Putamen (tissue), 1 donor: Measurements from ENCODE around the gene DNAJC18.
"Not testable (repeated sequence)": the region's sequence is repeated elsewhere in the genome, so short reads cannot be mapped to it uniquely, and the experiment has no call there.

ENCODE experiments used
- DNase-seq: peaks from one replicate; pipeline ENCODE4 v3.0.0-alpha.2; 2016; ENCODE audit warnings: low spot score

The DNAJC18 gene

DNA sequence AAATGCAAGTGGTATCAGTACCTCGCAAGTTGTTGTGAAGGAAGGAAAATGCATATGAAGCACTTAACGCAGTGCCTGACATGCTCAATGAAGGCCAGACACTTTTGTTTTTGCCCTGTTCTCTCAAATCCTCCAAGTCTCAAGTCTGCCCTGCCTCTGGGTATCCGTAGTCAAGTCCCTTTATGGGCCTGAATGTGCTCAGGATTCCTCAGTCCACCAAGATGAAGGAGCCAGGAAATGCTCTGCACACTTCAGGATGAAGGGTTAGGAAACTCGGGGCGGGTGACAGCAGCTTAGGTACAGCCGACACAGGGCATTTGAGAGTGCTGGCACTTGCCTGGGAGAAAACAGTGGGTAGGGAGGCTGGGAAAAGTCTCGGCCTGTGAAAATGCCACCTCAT, 21.9 kb upstream of the DNAJC18 start:
- DNase-seq, result no peak

DNA sequence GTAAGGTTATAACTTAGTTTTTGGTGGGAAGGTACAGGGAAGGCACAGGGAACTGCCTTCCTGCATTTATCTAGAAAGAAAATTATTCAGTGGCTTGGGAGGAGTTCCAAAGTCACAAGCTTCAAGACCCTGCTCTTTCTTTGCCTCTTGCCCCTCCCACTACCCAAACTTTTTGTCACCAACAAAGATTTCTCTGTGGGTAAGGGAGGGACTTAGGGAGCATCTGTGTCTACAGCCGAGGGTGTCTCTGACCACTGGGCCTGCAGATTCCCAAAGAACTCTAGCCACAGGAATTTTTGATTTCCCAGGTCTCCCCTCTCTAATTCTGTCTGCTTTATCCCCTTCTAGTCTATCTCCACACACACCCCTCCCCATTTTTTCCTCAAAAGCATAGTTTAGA, 21.1 kb upstream of the DNAJC18 start:
- no peak for DNase-seq

DNA sequence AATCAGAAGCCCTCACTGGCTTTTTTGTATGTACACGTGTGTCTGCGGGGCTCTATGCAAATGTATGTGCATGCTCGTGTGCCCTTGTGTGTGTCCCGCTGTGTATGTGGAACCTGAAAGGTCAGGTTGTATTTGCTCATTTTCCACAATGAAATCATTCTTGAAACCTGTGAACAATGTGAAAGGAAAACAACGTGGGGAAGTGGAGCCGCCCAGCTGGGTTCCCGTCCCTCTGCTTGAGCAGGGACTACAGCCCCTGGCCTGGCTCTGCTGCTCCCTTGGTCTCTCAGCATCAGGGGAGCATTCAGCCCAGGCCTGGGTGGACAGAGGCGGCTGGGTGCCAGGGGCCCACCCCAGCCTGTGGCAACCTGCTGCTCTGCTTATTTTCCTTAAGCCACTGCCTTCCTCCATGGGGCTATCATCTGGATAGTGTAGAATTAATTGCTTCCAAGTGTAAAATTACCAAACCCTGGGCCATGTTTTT, 20.2 kb upstream of the DNAJC18 start:
- no peak for DNase-seq

DNA sequence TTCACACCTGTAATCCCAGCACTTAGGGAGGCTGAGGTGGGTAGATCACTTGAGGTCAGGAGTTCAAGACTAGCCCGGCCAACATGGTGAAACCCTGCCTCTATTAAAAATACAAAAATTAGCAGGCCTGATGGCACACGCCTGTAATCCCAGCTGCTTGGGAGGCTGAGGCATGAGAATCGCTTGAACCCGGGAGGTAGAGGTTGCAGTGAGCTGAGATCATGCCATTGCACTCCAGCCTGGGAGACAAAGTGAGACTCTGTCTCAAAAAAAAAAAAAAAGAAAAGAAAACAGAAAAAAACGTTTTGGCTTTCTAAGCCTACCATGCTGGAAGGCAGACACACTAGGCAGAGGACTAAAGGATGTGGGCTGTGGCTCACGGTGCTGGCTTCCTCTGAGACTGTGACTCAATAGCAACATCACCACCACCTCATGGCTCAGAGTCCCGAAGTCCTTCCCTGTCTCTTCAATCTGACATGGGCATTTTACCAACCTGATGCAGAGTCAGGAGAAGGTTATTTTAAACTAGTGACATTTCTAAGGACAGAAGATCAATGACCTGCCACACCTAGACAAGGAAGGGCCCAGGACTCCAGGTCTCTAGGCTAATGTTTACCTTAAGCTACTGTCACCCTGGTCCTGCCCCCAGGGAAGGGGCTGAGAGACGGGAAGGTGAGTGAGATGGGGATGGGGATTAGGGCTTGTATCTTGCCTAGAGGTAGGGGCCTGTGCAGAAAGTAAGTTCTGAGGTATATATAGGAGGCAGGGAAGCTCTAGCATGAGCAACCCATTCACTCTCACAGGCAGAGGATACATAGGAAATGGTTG, 19.5 kb upstream of the DNAJC18 start:
- DNase-seq, result no peak

DNA sequence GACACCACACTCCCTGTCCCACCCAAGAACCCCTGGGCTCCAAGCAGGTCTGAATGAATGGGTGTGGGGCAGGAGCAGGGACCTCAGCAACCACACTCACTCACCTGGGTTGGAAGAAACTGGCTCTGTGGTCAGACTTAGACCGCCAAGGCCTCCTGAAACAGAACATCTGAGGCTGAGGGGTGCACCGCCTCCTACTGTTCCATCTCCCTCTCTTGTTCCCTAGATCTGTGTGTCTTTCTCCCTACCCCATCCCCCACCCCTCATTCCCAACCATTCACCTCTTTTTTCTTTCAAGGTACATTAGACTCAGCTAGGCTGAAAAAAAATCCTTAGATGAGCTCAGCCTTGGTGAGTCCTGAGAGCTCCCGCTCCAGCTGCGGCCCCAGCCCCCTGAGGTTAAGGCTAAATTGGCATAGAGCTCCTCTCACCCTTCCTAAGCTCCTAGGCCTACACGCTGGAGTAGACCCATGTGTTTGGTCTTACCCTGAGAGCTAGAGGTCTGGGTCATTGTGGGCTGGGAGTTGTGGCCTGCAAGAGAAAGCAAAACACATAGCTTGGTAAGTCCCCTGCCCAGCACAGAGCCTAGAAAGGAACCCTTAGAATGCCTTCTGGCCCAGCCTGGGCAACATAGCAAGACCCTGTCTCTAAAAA, 18.5 kb upstream of the DNAJC18 start:
- no peak for DNase-seq

DNA sequence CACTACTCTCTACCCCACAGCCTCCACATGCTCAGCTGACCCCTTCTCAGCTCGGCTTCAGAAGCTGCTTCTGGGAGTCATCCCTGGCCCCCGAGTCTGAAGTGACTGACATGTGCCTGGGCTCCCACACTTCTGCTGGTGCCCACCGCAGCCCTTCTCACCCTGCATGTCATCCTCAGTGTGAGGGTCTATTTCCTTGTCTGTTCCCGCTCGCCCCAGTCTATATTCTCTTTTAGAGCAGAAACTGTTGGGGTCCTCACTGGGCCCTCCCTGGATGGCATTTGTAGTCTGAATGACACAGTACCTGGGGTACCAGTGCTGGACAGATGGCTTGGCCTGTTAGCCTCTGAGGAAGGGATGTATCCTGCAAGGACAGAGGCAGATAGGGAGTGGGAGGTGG, 17.9 kb upstream of the DNAJC18 start:
- DNase-seq, result no peak

DNA sequence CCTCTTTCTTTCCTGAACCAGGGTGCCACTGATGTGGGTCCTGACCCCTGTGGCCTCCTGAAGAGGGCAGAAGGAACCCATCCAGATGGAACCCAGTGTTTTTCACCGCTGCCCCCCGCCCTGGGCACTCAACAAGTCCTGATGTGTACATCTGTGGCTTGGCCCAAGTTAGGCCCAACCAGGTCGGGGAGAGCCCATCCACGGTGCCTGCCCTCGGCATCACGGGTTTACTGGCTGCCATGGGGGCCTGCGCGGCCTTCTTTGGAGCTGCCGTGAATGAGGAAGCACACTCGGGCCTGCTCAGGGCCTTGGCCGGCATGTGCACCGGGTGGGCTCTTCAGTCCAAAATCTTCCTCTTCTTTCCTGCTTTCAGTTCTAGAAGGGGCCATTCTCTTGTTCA, 17.5 kb upstream of the DNAJC18 start:
- DNase-seq, result no peak

DNA sequence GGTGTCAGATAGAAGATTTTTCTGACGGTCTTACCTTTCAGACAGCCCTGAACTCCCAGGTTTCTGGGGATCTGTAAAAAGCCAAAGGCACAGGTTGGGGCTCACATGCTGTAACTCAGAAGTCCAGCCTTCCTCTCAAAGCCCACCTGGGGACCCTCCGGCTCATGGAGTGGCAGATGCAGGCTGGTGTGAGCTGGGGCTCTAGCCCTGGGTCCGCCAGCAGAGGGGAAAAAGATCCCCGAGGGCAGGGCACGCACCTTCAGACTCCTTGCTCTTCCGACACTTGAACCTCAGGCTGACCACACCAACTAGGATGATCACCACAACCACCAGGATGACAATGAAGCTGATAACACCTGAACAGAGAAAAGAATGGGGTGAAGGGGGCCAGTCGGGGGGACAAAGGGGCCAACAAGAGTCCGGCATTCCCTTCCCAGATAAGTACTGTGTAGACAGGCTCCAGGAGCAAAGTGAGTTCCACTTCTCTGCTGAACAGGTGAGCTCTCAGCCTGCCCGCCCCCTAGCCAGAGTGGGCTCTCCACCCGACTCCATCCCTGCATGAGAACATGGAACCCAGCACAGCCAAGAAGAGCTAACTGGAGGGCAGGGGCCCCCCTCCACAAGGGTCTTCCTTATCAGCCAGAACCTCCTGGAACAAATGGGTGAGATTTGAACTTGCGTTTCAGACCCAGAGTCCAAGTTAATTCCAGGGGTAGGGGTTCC, 15.4 kb upstream of the DNAJC18 start:
- no peak for DNase-seq

DNA sequence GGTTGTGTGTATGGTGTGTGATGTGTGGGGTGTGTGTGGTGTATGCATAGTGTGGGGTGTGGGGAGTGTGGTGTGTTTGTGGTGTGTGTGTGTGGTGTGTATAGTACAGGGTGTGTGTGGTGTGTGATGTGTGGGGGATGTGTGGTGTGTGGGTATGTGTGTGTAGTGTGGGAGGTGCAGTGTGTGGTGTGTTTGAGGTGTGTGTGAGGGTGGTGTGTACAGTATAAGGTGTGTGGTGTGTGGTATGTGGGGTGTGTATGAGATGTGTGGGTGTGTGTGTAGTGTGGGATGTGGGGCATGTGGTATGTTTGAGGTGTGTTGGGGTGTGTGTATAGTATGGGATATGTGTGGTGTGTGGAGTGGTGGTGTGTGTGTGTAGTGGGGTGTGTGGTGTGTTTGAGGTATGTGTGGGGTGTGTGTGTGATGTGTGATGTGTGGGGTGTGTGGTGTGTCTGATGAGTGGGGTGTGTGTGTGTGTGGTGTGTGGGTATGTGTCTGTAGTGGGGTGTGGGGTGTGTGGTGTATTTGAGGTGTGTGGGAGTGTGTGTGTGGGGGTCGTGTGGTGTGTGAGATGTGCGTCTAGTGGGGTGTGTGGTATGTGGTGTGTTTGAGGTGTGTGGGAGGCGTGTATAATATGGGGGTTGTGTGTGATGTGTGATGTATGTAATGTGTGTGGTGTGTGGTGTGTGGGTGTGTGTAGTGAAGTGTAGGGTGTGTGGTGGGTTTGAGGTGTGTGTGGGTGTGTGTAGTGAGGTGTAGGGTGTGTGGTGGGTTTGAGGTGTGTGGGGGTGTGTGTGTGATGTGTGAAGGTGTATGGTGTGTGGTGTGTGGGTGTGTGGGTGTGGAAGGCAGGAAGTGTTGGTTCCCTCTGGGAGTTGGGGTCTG, 14.6 kb upstream of the DNAJC18 start:
- DNase-seq, result no peak

DNA sequence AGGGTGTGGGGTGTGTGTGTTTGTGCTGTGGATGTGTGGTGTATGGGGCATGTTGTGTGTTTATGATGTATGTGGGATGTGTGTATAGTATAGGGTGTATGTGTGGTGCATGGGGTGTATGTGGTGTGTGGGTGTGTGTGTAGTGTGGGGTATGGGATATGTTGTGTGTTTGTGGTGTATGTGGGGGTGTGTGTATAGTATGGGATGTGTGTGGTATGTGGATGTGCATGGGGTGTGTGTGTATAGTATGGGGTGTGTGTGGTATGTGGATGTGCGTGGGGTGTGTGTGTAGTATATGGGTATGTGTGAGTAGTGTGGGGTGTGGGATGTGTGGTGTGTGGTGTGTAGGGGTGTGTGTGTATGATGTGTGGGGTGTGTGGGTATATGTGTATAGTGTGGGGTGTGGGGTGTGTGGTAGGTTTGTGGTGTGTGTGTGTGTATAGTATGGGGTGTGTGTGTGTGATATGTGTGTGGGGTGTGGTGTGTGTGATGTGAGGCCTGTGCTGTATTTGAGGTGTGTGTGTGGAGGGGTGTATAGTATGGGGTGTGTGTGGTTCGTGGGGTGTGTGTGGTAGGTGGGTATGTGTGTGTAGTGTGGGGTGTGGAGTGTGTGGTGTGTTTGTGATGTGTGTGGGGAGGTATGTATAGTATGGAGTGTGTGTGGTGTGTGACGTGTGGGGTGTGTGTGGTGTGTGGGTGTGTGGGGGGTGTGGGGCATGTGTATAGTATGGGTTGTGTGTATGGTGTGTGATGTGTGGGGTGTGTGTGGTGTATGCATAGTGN, 12.7 kb upstream of the DNAJC18 start:
- no peak for DNase-seq

DNA sequence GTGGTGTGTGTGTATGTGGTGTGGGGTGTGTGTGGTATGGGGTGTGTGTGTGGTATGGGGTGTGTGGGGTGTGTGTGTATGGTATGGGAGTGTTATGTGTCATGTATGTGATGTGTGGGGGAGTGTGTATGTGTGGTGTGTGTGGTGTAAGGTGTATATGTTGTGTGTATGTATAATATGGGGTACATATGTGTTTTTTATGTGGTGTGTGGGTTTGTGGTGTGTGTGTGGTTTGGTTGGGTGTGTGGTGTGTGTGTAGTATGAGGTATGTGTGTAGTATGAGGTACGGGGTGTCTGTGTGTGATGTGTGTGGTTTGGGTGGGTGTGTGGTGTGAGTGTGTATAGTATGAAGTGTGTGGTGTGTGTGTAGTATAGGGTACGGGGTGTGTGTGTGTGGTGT, 11.9 kb upstream of the DNAJC18 start:
- DNase-seq, result no peak

DNA sequence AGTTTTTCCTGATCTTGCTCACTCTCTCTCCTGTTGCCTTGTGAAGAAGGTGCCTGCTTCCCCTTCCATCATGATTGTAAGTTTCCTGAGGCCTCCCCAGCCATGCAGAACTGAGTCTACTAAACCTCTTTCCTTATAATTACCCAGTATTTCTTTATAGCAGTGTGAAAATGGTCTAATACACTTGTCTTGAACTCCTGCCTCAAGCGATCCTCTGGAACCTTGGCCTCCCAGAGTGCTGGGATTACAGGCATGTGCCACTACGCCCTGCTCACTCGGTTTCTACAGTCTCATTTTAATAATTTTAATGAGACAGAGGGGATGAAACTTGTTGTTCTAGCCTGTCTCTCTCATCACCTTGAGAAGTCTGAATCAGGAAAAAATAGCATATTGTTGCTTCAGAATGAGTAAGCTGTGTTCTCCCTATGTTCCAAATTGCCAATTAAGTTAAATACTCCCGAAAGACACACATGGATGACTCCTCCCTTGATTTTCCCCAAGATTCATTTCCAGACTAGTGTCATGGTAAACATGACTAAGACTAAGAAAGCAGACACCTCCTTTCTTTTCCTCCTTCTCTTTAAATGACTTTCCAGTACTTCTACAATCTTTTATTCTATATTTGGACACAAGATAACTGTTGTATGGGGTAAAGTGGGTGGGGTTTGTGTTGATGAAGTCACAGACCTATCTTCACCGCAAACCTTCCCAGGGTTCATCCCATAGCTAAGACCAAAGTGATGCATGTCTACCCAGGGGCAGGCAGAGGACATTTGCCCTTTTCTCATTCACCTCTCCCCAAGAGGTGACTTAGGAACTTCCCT, 7.8 kb upstream of the DNAJC18 start:
- no peak for DNase-seq

DNA sequence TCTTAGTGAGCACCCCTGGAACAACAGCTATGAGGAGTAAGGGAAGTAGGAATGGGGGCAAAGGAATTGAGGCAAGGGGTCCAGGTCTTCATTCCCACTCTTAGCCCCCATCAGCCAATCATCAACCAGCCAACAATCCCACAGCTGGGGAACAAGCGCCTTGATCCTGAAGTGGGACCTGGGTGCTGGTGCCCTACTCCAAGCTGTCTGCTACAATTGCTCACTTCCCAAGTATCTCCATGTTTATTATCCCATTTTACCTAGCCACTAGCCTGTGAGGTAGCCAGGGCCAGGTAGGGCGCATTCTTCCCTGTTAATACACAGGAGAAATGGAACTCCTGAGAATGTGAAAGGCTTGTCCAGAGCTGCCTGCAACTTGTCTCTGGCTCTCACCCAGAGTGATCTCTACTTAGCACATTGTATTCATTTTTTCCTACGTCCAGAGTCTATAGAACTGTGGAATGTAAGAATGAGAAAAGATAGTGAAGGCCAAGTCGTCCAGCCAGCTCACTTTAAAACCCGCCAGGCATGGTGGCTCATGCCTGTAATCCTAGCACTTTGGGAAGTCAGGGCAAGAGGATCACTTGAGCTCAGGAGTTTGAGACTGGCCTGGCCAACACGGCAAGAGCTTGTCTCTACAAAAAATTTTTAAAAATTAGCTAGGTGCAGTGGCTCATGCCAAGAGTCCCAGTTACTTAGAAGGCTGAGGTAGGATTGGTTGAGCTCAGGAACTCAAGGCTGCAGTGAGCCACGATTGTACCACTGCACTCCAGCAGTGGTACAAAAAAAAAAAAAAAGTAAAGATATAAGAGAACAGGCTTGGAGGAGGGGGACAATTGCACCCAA, 6.2 kb upstream of the DNAJC18 start:
- no peak for DNase-seq

DNA sequence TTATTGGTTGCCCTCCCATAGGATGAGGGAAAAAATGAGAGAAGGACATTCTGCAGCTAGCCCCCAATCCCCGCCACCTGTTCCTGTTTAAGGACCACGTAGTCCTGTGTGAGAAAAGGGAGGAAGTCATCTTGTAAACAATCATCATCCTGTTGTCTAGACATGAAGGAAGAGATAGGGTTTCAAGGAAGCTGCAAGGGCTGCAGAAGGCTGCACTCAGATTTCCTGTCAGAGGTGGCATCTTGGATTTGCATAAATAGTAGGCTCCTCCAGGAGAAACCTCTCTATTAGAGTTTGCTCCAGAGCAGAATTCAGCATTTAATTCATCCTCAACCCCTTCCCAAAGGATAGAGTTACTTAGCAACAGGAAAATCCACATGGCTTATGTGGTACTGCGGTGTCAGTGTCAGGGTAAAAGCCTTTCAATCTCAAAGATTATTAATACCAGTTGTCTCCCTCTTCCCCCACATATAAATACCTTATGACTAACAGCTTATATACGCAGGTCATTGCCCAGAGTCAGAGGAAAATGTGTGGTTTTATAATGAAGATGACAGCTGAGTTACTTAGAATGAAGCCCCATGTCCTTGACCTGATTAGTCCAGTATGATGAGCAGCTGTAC, 4.6 kb upstream of the DNAJC18 start:
- no peak for DNase-seq

DNA sequence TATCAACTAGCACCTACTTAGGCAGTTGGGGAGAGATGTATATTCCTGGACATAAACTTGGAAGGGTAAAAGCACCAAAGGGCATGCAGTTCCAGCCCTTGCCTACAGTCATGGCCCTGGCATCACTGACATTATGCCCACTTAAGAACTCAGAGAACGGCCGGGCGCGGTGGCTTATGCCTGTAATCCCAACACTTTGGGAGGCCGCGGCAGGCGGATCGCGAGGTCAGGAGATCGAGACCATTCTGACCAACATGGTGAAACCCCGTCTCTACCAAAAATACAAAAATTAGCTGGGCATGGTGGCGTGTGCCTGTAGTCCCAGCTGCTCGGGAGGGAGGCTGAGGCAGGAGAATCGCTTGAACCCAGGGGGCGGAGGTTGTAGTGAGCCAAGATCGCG, 1.1 kb upstream of the DNAJC18 start:
- DNase-seq, result not testable (repeated sequence)

DNA sequence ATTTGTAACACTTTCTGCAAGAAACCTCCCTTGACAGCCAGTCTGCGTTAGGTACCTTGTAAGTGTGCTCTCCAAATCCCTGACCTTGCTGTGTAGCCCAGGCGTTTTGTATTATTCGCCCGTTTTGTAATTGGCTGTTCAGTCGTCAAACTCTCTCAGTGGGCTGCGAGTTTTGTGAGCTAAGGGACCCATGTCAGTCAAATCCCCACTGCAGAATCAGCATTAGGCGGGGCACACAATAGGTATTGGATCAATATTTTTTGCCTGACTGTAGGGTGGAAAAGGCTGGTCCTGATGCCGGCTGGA, 665 bp downstream of the DNAJC18 start:
- no peak for DNase-seq

DNA sequence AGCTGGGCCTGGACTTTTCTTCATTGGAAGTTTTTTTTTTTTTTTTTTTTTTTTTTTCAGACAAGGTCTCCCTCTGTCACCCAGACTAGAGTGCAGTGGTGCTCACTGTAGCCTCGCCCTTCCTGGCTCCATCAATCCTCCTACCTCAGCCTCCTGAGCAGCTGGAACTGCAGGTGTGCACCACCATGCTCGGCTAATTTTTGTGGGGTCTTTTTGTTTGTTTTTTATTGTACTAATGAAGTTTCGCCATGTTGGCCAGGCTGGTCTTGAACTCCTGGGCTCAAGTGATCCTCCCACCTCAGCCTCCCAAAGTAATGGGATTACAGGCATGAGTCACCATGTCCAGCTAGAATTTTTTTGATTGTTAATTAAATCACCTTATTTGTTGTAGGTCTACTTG, 3.6 kb downstream of the DNAJC18 start:
- DNase-seq, result no peak

DNA sequence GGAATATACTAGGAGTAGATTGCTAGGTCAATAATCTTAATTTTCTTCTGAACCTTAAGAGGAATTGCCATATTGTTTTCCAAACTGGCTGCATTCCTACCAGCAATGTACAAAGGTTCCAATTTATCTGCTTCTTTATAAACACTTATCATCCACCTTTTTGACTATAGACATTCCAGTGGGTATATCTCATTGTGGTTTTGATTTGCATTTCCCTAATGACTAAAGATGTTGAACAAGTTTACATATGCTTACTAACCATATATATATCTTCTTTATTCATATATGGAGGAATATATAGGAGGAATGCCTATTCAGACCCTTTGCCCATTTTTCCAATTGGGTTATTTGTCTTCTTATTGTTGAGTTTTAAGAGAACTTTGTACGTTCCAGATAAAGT, 7.6 kb downstream of the DNAJC18 start:
- no peak for DNase-seq

DNA sequence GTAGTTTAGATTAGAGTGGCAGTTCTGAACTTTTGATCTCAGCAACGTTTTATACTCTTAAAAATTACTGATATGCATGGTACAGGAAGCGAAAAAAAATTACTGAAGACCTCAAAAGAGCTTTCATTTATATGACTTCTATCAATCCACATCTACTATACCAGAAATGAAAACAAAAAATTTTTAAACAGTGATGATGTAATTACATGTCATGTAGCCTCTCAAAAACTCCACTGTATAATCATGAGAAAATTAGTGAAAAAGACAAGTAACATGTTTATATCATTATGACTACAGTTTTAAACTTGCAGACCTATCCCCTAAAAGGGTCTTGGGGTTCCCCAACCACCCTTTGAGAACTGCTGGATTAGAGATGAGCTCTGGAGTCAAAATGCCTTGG, 9.3 kb downstream of the DNAJC18 start:
- DNase-seq, result no peak
